ENCODE results near the gene NEDD4.

NEDD4 gene

DNA sequence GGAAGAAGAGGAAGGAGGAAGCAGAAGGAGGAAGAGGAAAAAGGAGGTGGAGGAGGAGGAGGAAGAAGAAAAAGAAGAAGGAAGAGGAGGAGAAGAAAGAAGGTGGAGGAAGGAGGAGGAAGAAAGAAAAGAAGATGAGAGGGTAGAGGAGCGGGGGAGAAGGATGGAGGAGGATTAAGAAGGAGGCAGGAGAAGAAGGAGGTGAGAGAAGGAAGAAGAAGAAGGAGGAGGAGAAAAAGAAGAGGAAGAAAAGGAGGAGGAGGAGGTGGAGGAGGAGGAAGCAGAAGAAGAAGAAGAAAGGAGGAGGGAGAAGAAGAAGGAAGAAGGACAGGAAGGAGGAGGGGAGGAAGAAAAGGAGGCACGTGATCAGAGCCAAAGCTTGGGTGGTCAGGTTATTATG is 213.1 kb downstream of the NEDD4 start:
- no peak for DNase-seq (ENCODE audit: low read depth)
- no peak overlapping the region for H3K4me3 ChIP-seq (ENCODE audit: low read depth, low read length)
- TF ChIP-seq, protein P1, sequence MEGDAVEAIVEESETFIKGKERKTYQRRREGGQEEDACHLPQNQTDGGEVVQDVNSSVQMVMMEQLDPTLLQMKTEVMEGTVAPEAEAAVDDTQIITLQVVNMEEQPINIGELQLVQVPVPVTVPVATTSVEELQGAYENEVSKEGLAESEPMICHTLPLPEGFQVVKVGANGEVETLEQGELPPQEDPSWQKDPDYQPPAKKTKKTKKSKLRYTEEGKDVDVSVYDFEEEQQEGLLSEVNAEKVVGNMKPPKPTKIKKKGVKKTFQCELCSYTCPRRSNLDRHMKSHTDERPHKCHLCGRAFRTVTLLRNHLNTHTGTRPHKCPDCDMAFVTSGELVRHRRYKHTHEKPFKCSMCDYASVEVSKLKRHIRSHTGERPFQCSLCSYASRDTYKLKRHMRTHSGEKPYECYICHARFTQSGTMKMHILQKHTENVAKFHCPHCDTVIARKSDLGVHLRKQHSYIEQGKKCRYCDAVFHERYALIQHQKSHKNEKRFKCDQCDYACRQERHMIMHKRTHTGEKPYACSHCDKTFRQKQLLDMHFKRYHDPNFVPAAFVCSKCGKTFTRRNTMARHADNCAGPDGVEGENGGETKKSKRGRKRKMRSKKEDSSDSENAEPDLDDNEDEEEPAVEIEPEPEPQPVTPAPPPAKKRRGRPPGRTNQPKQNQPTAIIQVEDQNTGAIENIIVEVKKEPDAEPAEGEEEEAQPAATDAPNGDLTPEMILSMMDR (IDR thresholded peaks at IDR 0.05; ENCODE audit: control insufficient read depth, extremely low read depth, insufficient read depth) = no peak

DNA sequence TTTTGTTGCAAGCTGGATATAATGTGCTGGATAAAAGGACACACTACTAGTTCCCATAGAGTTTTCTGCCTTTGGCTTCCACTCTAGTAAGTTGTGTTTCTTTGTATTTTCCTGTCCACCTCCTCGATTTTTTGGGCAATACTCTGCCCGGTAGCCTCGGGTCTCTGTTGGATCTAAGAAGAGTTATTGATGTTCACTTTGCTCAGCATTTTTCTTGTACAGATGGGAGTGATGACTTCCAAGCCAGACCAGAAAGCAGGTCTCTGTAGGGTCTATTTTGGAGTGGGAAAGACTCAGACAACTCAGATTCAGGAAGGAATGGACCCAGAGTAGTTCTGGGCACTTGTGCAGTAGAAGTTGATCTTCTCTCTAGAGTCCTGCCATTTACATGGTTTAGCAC is 214.5 kb downstream of the NEDD4 start:
- H3K4me3 ChIP-seq (ENCODE audit: low read depth, low read length) = no peak overlapping the region
- DNase-seq (ENCODE audit: low read depth) = no peak
- TF ChIP-seq, protein P1 (IDR thresholded peaks at IDR 0.05; ENCODE audit: control insufficient read depth, extremely low read depth, insufficient read depth) = no peak

Measured in LNCaP clone FGC (cell line).